GM19099 (cell line): Measurements from ENCODE around the gene RSPO4.

Source experiments
- POLR2A ChIP-seq: IDR thresholded peaks from 3 replicates; pipeline ENCODE4 v1.6.1; 2011; ENCODE audit warnings: low read depth; ENCODE audit not compliant: insufficient read length; ENCODE audit errors: extremely low read depth

Gene RSPO4

GRCh38 chr20:961768-962167 lies 40.3 kb downstream of the RSPO4 start:
- TF ChIP-seq POLR2A = no peak

- no peak for TF ChIP-seq POLR2A
These were observed 42.0 kb downstream of the RSPO4 start for GRCh38 chr20:959996-960615.

- no peak for TF ChIP-seq POLR2A
These were observed 42.9 kb downstream of the RSPO4 start for GRCh38 chr20:958936-959815.

GRCh38 chr20:957544-957943 lies 44.6 kb downstream of the RSPO4 start:
- no peak for TF ChIP-seq POLR2A

GRCh38 chr20:956330-956951 lies 45.7 kb downstream of the RSPO4 start:
- TF ChIP-seq POLR2A = no peak

- no peak for TF ChIP-seq POLR2A
These were observed 46.5 kb downstream of the RSPO4 start for GRCh38 chr20:955656-956055.

GRCh38 chr20:955111-955510 lies 47.0 kb downstream of the RSPO4 start:
- TF ChIP-seq POLR2A = no peak

GRCh38 chr20:953742-954141 lies 48.4 kb downstream of the RSPO4 start:
- TF ChIP-seq POLR2A = no peak

GRCh38 chr20:952196-952795 lies 49.8 kb downstream of the RSPO4 start:
- no peak for TF ChIP-seq POLR2A

GRCh38 chr20:951384-952169 lies 50.5 kb downstream of the RSPO4 start:
- TF ChIP-seq POLR2A = no peak

GRCh38 chr20:949717-950116 lies 52.4 kb downstream of the RSPO4 start:
- TF ChIP-seq POLR2A = no peak

- no peak for TF ChIP-seq POLR2A
These were observed 55.3 kb downstream of the RSPO4 start for GRCh38 chr20:946826-947225.

- TF ChIP-seq POLR2A = no peak
These were observed 56.3 kb downstream of the RSPO4 start for GRCh38 chr20:945841-946240.

- no peak for TF ChIP-seq POLR2A
These were observed 57.2 kb downstream of the RSPO4 start for GRCh38 chr20:944774-945410.
